K562 treated with DMSO at 1 percent for 48 hours (cell line): ENCODE results near the gene SLC39A5. TPM values are rescaled to one million over a fixed set of nuclear protein-coding genes. Genes with fewer than 3 reads are reported as not detected.

ENCODE experiments used
- total RNA-seq: library from RNA; unstranded; fragments of 300-600 nt; gene quantifications from 2 replicates; pipeline ENCODE4 v1.2.3, GENCODE V29; 2022; ENCODE audit warnings: low replicate concordance; ENCODE audit errors: extremely low read depth

The SLC39A5 gene, protein sequence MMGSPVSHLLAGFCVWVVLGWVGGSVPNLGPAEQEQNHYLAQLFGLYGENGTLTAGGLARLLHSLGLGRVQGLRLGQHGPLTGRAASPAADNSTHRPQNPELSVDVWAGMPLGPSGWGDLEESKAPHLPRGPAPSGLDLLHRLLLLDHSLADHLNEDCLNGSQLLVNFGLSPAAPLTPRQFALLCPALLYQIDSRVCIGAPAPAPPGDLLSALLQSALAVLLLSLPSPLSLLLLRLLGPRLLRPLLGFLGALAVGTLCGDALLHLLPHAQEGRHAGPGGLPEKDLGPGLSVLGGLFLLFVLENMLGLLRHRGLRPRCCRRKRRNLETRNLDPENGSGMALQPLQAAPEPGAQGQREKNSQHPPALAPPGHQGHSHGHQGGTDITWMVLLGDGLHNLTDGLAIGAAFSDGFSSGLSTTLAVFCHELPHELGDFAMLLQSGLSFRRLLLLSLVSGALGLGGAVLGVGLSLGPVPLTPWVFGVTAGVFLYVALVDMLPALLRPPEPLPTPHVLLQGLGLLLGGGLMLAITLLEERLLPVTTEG
- total RNA-seq = not detected in 2 replicates

DNA sequence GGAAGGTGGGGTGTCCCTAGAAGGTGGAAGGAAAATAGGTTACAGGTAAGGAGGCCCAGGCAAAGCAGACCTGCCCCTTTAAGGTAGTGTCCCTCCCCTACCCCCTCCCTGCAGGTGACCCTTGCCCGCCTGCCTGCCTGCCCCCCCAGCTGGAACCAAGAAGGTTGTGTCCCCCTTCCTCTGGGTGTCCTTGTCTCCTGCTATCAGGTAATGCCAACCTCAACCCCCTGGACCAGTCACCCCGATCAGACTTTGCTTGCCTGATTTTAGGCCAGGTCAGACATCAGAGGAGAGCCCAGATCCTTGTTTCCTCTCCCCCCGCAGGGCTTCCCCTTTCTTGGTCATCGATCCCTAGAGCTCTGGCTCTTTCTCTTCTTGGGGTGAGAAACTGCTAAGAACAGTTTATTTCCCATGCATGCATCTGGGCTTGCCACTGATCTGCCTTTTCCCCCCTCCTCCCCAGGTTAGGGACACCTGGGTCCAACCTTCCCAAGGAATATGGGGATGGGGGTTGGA is at the start of gene SLC39A5:
Gene SLC39A5 (plus strand): TSS at position 136 of the 516 bp plus-strand sequence. CDS start 1,224 bp downstream, outside the sequence.

DNA sequence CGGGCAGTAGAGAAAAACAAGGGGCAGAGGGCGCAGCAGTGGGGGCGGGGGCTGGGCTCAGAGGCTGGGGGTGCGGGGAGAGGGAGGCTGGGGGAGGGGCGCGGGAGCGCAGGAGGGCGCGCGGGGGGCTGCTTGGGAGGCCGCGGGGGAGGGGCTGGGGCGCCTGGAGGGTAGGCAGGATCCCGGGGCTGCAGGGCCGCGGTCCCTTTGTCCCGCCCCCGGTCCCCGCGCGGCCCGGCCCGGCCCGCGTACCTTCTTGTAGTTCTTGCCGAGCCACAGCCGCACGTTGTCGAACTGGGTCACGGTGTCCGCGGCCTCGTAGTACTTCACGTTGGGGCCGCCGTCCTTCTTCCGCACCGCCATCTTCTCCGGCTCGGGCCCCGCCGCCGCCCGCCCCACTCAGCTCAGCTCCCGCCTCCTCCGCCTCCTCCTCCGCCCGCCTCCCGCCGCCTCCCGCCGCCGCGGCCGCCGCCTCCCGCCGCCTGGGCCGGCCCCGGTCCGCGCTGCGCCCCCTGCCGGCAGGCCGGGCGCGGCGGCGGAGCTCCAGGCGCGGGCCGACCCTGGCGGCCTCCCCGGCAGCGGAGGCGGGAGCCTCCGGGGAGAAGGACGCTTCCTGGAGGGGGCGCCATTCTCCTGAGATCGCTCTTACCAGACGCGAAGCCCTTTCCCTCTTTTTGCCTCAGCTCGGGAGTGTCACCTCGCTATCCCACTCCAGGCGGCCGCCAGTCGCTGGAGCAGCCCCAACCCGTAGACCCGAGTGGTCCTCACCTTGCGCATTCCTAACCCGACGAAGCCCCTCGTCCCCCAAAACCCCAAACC is 40.5 kb upstream of the SLC39A5 start, which contains the start of gene SMARCC2:
Gene SMARCC2 (minus strand): TSS at position 385 of the 819 bp plus-strand sequence. CDS start 22 bp downstream, at position 363.

DNA sequence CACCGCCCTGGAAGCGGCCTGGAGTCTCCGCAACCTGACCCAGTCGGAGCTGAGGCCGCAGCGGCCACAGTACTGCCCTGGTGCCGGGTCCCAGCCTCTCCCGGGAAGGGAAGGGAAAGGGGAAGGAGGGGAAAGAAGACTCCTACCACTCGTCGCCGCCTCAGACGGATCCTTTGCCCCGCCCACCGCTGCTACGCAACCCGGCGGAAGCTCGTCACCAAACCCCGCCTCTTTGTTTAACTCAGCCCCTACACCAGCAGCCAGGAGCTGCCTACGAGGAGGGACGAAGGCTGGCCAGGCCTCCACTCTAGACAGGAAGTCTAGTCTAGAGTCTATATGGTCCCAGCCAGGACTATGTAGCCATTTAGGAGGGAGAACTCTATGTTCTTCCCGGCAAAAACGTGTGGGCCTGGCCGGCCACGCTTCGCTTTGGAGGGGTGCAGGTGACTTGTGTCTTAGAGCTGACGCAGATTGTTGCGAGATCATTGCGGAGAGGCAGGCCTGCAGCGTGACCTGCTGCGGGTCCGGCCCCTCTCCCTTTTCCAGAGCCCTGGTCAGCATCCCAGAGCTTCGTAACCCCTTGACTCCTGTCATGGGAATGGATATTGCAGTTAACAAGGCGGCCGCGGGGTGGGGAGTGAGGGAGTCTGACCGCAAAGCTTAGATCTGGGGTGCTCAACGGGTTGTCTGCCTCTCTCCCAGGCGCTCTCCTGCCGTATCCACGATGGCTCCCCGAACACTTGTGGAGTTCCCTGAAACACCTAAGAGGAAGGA is 7.9 kb upstream of the SLC39A5 start, which contains the start of gene RNF41:
Gene RNF41 (minus strand): TSS at position 166 of the 774 bp plus-strand sequence. CDS start 7,875 bp downstream, outside the sequence.

DNA sequence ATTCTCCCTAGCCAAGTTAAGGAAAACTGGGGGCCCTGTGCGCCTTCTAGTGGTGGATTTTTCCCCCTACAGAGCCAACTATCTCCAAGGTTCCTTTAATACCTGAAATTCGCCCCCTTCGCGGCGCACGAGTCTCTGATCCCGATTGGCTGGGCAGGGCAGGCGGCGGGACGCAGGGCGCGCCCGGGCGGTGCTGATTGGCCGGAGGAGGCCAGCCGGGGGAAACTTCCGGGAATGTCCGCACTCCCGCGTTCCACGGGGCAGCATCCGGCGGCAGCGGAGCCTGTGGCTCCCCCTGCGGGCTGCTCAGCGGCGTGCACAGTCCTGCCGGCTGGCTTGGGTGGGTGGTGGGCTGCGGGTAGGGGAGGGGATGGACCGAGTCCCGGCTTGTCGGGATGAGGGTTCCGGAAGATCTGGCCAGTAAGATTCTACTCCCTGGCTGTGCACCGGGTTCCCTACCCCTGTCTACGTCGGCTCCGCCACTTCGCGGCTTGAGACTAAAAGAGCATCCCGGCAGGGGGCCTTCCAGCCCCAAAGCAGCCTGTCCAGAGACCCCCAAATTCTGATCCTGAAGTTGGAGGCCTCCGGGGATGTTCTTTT is 5.6 kb upstream of the SLC39A5 start, which contains the start of gene NABP2:
Gene NABP2 (plus strand): TSS at position 241 of the 600 bp plus-strand sequence. CDS start 515 bp downstream, outside the sequence.

DNA sequence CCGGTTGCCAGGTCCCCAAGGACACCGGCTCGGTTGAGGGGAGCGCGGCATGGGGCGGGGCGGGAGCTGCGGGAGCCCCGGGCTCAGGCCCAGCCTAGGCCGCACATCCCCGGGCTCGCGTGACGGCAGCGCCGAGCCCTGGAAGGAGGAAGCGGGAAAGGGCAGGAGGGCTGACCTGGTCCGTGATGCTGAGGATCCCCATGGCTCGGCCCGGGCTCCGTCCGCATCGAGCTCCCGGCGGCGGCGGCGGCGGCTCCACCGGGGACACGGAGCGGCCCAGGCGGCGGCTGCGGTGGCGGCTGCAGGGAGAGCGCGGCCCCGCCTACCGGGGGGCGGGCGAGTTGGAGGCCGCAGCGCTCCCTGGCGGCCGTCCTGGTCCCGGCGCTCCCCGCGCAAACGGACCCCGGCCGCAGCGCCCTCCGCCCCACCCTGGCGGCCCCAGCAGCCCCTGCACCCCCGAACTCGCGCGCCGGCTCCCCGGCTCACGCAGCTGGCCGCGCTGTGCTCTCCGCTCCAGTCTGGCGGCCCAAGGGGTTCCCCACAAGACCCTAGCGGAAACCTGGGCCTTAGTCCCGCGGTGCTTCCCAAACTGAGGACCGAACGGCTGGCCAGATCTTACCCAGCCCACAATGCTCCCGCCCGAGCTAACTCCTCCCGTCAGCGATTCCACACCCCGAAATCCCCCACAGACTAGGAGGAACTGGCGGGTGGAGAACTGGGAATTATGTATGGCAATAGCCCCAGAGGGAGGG is 28.4 kb downstream of the SLC39A5 start, which contains the start of gene ANKRD52:
Gene ANKRD52 (minus strand): TSS at position 317 of the 752 bp plus-strand sequence. CDS start 115 bp downstream, at position 202.

DNA sequence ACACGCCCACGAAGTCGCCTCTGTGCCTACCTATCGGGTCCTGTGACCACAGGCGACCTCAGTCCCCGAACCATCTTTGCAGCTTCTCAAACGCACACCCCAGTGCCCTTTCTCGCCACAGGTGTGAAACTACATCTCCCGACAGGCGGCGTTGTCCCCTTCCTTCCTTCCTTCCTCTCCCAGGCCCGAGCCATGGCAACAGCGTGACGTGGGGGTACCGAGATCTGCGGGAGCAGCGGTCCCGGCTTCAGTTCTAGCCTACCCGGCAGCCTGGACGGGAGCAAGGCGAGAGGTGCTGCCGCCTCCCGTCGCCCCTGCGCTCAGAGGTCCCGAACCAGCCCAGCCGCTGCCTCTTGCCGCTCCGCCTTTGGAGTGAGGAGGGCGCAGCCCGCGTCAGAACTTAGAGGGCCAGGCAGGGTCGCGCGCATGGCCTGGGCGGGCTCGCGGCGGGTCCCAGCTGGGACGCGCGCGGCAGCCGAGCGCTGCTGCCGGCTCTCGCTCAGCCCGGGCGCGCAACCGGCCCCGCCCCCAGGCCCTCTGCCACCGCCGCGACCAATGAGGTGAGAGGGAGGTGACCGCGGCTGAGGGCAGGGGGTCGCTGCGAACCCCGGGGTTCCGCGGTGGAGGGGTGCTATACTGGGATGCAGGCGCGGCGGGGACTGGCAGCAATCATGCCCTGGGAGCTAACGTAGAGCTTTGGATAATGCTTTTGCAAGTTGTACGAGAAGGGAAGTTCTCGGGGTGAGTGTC is 37.0 kb downstream of the SLC39A5 start, which contains the start of gene COQ10A:
Gene COQ10A (plus strand): TSS at position 250 of the 750 bp plus-strand sequence. CDS start 177 bp downstream, at position 427.

Other genes starting within 250 kb of the SLC39A5 start
- not detected in 2 replicates for gene SUOX, start 232.8 kb upstream of the SLC39A5 start, total RNA-seq
- not detected in 2 replicates for gene IKZF4, start 209.0 kb upstream of the SLC39A5 start, total RNA-seq
- not detected in 2 replicates for gene RPS26, start 188.1 kb upstream of the SLC39A5 start, total RNA-seq
- gene ERBB3, start 149.9 kb upstream of the SLC39A5 start, total RNA-seq = not detected in 2 replicates
- not detected in 2 replicates for gene PA2G4, start 125.5 kb upstream of the SLC39A5 start, total RNA-seq
- gene RPL41, start 113.4 kb upstream of the SLC39A5 start, total RNA-seq = 6,813 TPM in 1 of 2 replicates, not detected in the other
- gene ZC3H10, start 111.8 kb upstream of the SLC39A5 start, total RNA-seq = not detected in 2 replicates
- gene ESYT1, start 101.8 kb upstream of the SLC39A5 start, total RNA-seq = 641 TPM in 1 of 2 replicates, not detected in the other
- not detected in 2 replicates for gene MYL6B, start 77.5 kb upstream of the SLC39A5 start, total RNA-seq
- gene MYL6, start 71.7 kb upstream of the SLC39A5 start, total RNA-seq = 1,727 TPM in 1 of 2 replicates, not detected in the other
- not detected in 2 replicates for gene SMARCC2, start 40.6 kb upstream of the SLC39A5 start, total RNA-seq
- not detected in 2 replicates for gene RNF41, start 8.1 kb upstream of the SLC39A5 start, total RNA-seq
- not detected in 2 replicates for gene NABP2, start 5.7 kb upstream of the SLC39A5 start, total RNA-seq
- not detected in 2 replicates for gene ANKRD52, start 28.3 kb downstream of the SLC39A5 start, total RNA-seq
- gene COQ10A, start 36.9 kb downstream of the SLC39A5 start, total RNA-seq = not detected in 2 replicates
- gene CS, start 70.3 kb downstream of the SLC39A5 start, total RNA-seq = 326 TPM in 1 of 2 replicates, not detected in the other
- not detected in 2 replicates for gene CNPY2, start 85.9 kb downstream of the SLC39A5 start, total RNA-seq
- gene PAN2, start 103.9 kb downstream of the SLC39A5 start, total RNA-seq = not detected in 2 replicates
- gene IL23A, start 108.8 kb downstream of the SLC39A5 start, total RNA-seq = not detected in 2 replicates
- not detected in 2 replicates for gene STAT2, start 130.1 kb downstream of the SLC39A5 start, total RNA-seq
- not detected in 2 replicates for gene APOF, start 132.8 kb downstream of the SLC39A5 start, total RNA-seq
- not detected in 2 replicates for gene TIMELESS, start 219.4 kb downstream of the SLC39A5 start, total RNA-seq
- not detected in 2 replicates for gene MIP, start 224.6 kb downstream of the SLC39A5 start, total RNA-seq
- not detected in 2 replicates for gene SPRYD4, start 238.5 kb downstream of the SLC39A5 start, total RNA-seq